ENCODE results near the gene CRTAC1. TPM values are rescaled to one million over a fixed set of nuclear protein-coding genes. Genes with fewer than 3 reads are reported as not detected.

The CRTAC1 gene
- total RNA-seq, 1 experiment from 2014 or later = not detected

- in situ Hi-C loops (cut with HindIII; ENCODE audit: low pct_unique_long_range_greater_than_20kb, low sequenced_read_pairs) = no loop called here
- no peak for DNase-seq (ENCODE audit: low read depth)
Observed at GRCh38 chr10:97891497-97892167, 138.8 kb downstream of the CRTAC1 start.

GRCh38 chr10:97889461-97890265 is 140.8 kb downstream of the CRTAC1 start:
- DNase-seq (ENCODE audit: low read depth) = peak; percentile 98
- in situ Hi-C loops (cut with HindIII; ENCODE audit: low pct_unique_long_range_greater_than_20kb, low sequenced_read_pairs) = no loop called here

GRCh38 chr10:97888641-97889262 is 141.7 kb downstream of the CRTAC1 start:
- peak; percentile 91 for DNase-seq (ENCODE audit: low read depth)
- in situ Hi-C loops (cut with HindIII; ENCODE audit: low pct_unique_long_range_greater_than_20kb, low sequenced_read_pairs) = no loop called here

GRCh38 chr10:97888134-97888533 is 142.3 kb downstream of the CRTAC1 start:
- DNase-seq (ENCODE audit: low read depth) = no peak
- in situ Hi-C loops (cut with HindIII; ENCODE audit: low pct_unique_long_range_greater_than_20kb, low sequenced_read_pairs) = no loop called here

- in situ Hi-C loops (cut with HindIII; ENCODE audit: low pct_unique_long_range_greater_than_20kb, low sequenced_read_pairs) = no loop called here
- DNase-seq (ENCODE audit: low read depth) = no peak
Observed at GRCh38 chr10:97887399-97887798, 143.0 kb downstream of the CRTAC1 start.

- DNase-seq (ENCODE audit: low read depth) = no peak
- in situ Hi-C loops (cut with HindIII; ENCODE audit: low pct_unique_long_range_greater_than_20kb, low sequenced_read_pairs) = no loop called here
Observed at GRCh38 chr10:97886286-97886685, 144.1 kb downstream of the CRTAC1 start.

- in situ Hi-C loops (cut with HindIII; ENCODE audit: low pct_unique_long_range_greater_than_20kb, low sequenced_read_pairs) = no loop called here
- DNase-seq (ENCODE audit: low read depth) = no peak
Observed at GRCh38 chr10:97883092-97883485, 147.3 kb downstream of the CRTAC1 start.

- DNase-seq (ENCODE audit: low read depth) = peak; percentile 98
- in situ Hi-C loops (cut with HindIII; ENCODE audit: low pct_unique_long_range_greater_than_20kb, low sequenced_read_pairs) = no loop called here
Observed at GRCh38 chr10:97882142-97883091, 148.0 kb downstream of the CRTAC1 start.

GRCh38 chr10:97880109-97880508 is 150.3 kb downstream of the CRTAC1 start:
- no peak for DNase-seq (ENCODE audit: low read depth)
- in situ Hi-C loops (cut with HindIII; ENCODE audit: low pct_unique_long_range_greater_than_20kb, low sequenced_read_pairs) = no loop called here

GRCh38 chr10:97879241-97879640 is 151.2 kb downstream of the CRTAC1 start:
- no peak for DNase-seq (ENCODE audit: low read depth)

GRCh38 chr10:97876402-97876801 is 154.0 kb downstream of the CRTAC1 start:
- in situ Hi-C loops (cut with HindIII; ENCODE audit: low pct_unique_long_range_greater_than_20kb, low sequenced_read_pairs) = no loop called here

More at GRCh38 chr10:97879241-97879640, 151.2 kb downstream of the CRTAC1 start:
- in situ Hi-C loops (cut with HindIII; ENCODE audit: low pct_unique_long_range_greater_than_20kb, low sequenced_read_pairs) = no loop called here

GRCh38 chr10:97875391-97875790 is 155.0 kb downstream of the CRTAC1 start:
- DNase-seq (ENCODE audit: low read depth) = no peak
- in situ Hi-C loops (cut with HindIII; ENCODE audit: low pct_unique_long_range_greater_than_20kb, low sequenced_read_pairs) = no loop called here

More at GRCh38 chr10:97876402-97876801, 154.0 kb downstream of the CRTAC1 start:
- DNase-seq (ENCODE audit: low read depth) = no peak

- DNase-seq (ENCODE audit: low read depth) = no peak
- in situ Hi-C loops (cut with HindIII; ENCODE audit: low pct_unique_long_range_greater_than_20kb, low sequenced_read_pairs) = no loop called here
Observed at GRCh38 chr10:97874332-97874731, 156.1 kb downstream of the CRTAC1 start.

GRCh38 chr10:97873569-97873968 is 156.9 kb downstream of the CRTAC1 start:
- in situ Hi-C loops (cut with HindIII; ENCODE audit: low pct_unique_long_range_greater_than_20kb, low sequenced_read_pairs) = no loop called here
- DNase-seq (ENCODE audit: low read depth) = no peak

GRCh38 chr10:97870990-97871389 is 159.4 kb downstream of the CRTAC1 start:
- in situ Hi-C loops (cut with HindIII; ENCODE audit: low pct_unique_long_range_greater_than_20kb, low sequenced_read_pairs) = no loop called here

GRCh38 chr10:97869091-97870042 is 161.1 kb downstream of the CRTAC1 start:
- in situ Hi-C loops (cut with HindIII; ENCODE audit: low pct_unique_long_range_greater_than_20kb, low sequenced_read_pairs) = no loop called here
- peak; percentile 89 for DNase-seq (ENCODE audit: low read depth)

More at GRCh38 chr10:97870990-97871389, 159.4 kb downstream of the CRTAC1 start:
- DNase-seq (ENCODE audit: low read depth) = no peak

- in situ Hi-C loops (cut with HindIII; ENCODE audit: low pct_unique_long_range_greater_than_20kb, low sequenced_read_pairs) = no loop called here
Observed at GRCh38 chr10:97868134-97868685, 162.2 kb downstream of the CRTAC1 start.

More at GRCh38 chr10:97868134-97868685, 162.2 kb downstream of the CRTAC1 start:
- no peak for DNase-seq (ENCODE audit: low read depth)

Measured in Caki2 (cell line).